HG03354 (cell line): ENCODE results near the gene ENPEP.
"Not testable (repeated sequence)": the region's sequence is repeated elsewhere in the genome, so short reads cannot be mapped to it uniquely, and the experiment has no call there.

Experiments
- ATAC-seq: cut with Tn5 transposase; IDR thresholded peaks from one replicate; pipeline ENCODE4 v1.9.1; 2021; ENCODE audit warnings: mild to moderate bottlenecking; ENCODE audit not compliant: unreplicated experiment, poor library complexity, severe bottlenecking

ENPEP gene

GRCh38 chr4:110484029-110484428 is 8.1 kb downstream of the ENPEP start:
- peak; percentile 100 for ATAC-seq

- no peak for ATAC-seq
These were observed 8.8 kb downstream of the ENPEP start for GRCh38 chr4:110484767-110485166.

GRCh38 chr4:110485452-110485851 is 9.5 kb downstream of the ENPEP start:
- no peak for ATAC-seq

DNA sequence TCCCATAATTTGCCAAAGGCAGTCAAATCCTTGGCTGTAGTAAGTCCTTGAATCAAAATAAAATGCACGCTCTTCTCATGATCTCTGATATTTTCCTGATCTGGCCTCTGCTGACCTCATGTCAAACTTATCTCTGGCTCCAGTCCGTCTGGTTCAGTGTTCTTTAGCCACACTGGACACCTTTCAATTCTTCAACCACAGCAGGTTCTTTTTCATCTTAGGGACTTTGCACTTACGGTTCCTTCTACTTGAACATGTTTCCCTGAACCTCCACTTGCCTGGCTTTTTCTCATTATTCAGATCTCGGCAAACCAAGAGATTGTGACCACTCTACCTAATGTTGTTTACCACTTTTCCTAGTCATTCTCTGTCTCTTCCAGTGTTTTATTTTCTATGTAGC is 10.3 kb downstream of the ENPEP start:
- no peak for ATAC-seq

GRCh38 chr4:110486850-110487249 is 10.9 kb downstream of the ENPEP start:
- not testable (repeated sequence) for ATAC-seq

DNA sequence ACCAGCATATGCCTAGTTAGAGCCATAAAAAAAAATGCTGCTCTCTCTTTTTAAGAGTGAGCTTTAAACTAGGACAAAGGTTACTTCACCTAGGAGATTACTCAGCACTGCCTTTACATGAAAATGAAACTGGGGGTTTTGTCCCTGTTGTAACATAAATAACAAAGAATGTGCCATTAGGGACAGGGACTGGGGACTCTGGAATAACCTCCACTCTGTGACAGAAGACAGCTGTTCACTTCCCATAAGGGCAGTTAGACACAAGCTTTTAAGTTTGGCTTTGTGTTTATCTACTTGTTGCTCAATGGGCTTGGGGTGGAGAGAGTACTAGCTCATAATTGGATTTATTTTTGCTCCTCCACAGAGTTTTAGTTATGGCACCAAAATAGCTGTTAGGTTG is 11.9 kb downstream of the ENPEP start:
- ATAC-seq: no peak

DNA sequence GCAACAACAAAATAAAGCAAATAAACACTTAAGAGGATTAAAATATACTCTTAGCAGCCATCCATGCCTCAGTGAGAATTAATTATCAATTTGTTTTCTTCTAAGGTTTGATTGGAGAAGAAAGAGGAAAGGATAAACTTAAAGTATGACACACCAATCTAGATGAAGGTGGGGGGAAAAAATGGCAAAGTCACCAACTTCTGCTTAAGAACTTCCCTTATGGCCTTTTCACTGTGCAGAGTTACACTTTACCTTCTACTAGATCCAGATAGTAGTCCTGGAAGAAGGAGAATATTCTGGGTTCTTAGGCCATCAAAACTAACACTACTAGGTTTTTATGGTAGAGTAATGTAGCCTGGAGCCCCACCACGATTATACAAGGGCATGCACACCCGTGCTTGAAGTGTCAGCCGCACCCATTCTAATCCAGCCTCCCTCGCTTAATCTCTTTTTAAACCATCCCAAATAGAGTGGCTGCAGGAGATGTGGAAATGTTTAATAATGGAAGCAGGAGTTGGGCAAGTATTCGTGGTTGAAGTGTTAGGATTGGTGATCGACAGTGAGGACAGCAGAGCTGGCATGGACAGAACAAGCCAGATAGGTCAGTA is 14.1 kb downstream of the ENPEP start:
- ATAC-seq: no peak

- ATAC-seq: no peak
These were observed 16.6 kb downstream of the ENPEP start for GRCh38 chr4:110492522-110492921.

GRCh38 chr4:110493520-110493919 is 17.6 kb downstream of the ENPEP start:
- ATAC-seq: no peak

DNA sequence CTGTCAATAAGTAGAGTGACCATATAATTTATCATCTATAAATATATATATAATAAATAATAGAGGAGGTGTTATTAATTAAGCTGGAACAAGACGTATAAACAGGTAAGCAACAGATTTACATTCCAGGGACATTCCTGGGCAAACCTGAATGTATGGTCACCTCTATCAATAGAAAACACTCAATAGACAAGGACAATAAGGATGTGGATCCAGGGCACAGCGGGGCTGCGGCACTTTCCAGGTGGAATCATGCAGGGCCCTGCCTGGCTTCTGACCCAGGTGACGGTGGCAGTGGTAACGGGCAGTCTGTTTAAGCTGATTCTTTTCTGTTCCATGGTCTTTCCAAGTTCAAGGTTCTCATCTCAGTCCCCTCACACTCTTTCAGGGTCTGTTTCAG is 22.5 kb downstream of the ENPEP start:
- ATAC-seq: no peak

DNA sequence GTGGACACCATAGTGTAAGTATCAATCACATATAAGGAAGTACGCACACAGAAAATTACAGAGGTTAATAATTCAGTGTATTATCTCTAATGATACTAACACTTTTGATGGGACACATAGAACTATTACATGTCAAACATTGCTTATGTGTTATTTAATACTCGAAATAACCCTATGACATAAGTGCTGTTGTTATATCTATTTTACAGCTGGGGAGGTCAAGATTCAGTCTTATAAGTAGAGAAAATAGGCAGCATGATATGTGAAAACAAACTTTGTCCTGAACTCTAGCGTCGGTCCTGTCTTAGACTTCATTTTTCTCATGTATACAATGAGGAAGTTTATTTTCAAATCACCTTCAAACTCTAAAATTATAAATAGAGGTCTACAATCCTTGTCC is 23.2 kb downstream of the ENPEP start:
- no peak for ATAC-seq

DNA sequence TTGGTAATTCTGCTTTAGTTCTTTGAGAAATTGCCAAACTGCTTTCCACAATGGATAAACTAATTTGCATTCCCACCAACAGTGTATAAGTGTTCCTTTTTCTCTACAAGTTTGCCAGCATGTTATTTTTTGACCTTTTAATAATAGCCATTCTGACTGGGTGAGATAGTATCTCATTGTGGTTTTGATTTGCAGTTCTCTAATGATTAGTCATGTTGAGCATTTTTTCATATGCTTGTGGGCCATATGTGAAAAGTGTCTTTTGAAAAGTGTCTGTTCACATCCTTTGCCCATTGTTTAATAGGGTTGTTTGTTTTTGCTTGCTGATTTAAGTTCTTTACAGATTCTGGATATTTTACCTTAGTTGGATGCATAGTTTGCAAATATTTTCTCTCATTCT is 25.9 kb downstream of the ENPEP start:
- ATAC-seq: no peak

- ATAC-seq: no peak
These were observed 27.5 kb downstream of the ENPEP start for GRCh38 chr4:110503270-110504083.

DNA sequence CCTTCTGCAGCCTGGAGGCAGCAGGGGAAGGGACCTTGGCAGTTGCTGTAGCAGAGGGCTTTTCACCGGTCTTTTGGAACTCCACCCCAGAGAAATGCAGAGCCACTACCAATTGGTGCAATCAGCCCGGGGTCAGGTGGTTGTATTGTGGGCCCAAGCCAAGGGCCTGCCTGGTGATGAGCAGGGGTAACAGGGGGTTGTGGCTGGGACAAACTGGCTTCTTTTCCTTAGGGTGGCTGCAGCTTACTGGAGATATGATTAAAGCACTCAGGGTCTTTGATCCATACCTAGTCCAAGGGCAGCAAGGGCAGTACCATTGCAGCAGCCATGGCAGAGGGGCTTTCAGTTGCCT is 28.1 kb downstream of the ENPEP start:
- ATAC-seq: no peak

DNA sequence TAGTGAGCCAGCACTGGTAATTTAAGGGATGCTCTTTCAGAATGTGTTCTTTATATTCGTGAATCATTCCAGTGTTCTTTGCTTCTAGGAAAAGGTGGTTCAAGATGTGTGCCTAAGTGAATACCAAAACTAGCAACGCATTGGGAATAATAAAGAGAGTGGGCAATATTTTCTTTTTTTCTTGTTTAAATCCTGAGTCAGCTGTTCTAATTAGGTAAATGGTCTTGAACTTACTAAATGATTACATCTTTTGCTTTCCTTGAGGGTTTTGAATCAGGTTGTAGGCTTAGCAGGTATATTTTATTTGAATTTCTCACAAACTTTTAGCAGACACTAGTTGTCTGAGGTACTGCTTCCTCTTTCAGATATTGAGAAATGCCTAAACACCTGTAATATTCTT is 29.5 kb downstream of the ENPEP start:
- no peak for ATAC-seq

- no peak for ATAC-seq
These were observed 33.1 kb downstream of the ENPEP start for GRCh38 chr4:110508827-110509710.

DNA sequence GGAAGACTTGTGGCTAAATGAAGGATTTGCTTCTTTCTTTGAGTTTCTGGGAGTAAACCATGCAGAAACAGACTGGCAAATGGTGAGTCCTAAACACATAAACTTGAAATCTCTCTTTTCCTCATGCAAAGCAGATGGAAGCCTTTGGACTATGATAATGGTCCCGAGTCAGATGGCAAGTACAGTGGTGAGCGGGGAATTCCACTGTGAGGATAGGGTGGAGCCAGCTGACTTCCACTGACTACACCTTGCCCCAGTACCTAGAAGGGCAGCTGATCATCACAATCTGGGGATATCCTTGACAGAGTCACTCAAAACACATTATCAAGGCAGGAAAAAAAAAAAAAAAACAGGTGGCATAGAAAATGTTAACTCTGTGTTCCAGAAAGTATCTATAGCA is 34.3 kb downstream of the ENPEP start:
- no peak for ATAC-seq

- ATAC-seq: peak; percentile 67
These were observed 35.1 kb downstream of the ENPEP start for GRCh38 chr4:110510955-110511544.

- no peak for ATAC-seq
These were observed 36.9 kb downstream of the ENPEP start for GRCh38 chr4:110512901-110513300.

DNA sequence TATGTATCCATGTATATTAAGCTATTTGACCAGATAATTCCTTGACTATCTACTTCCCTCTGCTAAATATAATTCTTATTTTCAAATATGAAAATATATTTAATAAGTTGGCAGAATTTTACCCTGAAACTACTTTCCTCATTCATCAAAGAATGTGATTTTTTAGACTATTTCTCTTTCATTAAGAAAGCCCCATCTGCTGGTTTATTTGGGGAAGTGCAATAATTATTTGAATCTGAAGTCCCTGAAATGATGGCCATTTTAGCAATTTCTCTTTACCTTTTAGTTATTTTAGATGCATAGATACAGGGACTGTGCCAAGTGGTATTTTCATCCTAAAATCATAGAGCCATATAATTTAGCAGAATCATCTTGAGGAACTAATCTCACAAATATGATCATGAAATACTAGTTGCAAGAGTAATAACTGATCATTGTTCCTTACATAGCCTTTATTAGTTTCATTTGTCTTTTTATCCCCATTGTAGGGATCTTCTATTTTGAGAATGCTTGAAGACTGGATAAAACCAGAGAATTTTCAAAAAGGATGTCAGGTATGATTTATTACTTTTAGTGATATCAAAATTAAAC is 39.0 kb downstream of the ENPEP start:
- ATAC-seq: no peak
